ENCODE results near the gene MSRB1.
"Not testable (repeated sequence)": the region's sequence is repeated elsewhere in the genome, so short reads cannot be mapped to it uniquely, and the experiment has no call there.

MSRB1 gene

GRCh38 chr16:1899641-1900451, 43.2 kb downstream of the MSRB1 start:
- H3K27me3 ChIP-seq (ENCODE audit: insufficient read depth, low read depth, severe bottlenecking): no peaks in the 10 kb centered on the region
- H3K27ac ChIP-seq: no peak overlapping the region
- no peak overlapping the region for H3K4me3 ChIP-seq (ENCODE audit: low read depth, low read length)
- no peaks in the 10 kb centered on the region for H3K36me3 ChIP-seq
- no peak for TF ChIP-seq CTCF (IDR thresholded peaks at IDR 0.05; ENCODE audit: low read depth, low read length)
- DNase-seq: no peak
- no peaks in the 10 kb centered on the region for H3K9me3 ChIP-seq (ENCODE audit: severe bottlenecking)

DNA sequence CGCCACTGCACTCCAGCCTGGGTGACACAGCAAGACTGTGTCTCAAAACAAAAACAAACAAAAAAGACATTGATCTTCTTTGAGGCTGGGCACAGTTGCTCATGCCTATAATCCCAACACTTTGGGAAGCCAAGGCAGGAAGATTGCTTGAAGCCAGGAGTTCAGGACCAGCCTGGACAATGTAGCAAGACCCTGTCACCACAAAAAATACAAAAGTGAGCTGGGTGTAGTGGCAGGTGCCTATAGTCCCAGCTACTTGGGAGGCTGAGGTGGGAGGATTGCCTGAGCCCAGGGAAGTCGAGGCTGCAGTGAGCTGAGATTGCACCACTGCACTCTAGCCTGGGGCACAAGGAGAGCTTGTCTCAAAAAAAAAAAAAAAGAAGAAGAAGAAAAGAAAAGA, 45.3 kb downstream of the MSRB1 start:
- H3K27ac ChIP-seq; H3K9me3 ChIP-seq (ENCODE audit: severe bottlenecking); H3K4me3 ChIP-seq (ENCODE audit: low read depth, low read length); DNase-seq; H3K36me3 ChIP-seq; H3K27me3 ChIP-seq (ENCODE audit: insufficient read depth, low read depth, severe bottlenecking): not testable (repeated sequence)

GRCh38 chr16:1895949-1896675, 46.9 kb downstream of the MSRB1 start:
- no peak for TF ChIP-seq CTCF (IDR thresholded peaks at IDR 0.05; ENCODE audit: low read depth, low read length)
- Histone ChIP-seq H3K27me3 (ENCODE audit: insufficient read depth, low read depth, severe bottlenecking) (no peaks in the 10 kb centered on the region), H3K9me3 (ENCODE audit: severe bottlenecking) (no peaks in the 10 kb centered on the region), H3K36me3 (no peaks in the 10 kb centered on the region), H3K4me3 (ENCODE audit: low read depth, low read length) (no peak overlapping the region), H3K27ac (no peak overlapping the region)
- no peak for DNase-seq

DNA sequence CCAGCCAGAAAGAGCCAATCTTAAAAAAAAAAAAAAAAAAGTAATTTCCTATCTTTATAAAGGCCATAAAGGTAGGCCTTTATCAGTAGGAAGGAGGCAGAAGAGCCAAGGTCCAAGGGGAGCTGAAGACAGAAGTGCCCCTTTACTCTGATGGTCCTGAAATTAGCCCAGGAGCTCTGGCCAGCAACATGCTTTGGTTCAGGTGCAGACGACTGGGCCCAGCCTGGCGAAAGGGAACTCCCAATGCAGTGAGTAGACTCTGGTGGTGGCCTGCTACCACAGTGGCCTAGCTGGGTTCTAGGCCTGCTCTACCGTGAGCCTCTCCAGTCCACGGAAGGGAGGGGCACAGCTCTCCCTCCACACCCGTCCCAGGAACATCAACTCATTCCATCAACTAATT, 47.9 kb downstream of the MSRB1 start:
- Histone ChIP-seq H3K9me3 (ENCODE audit: severe bottlenecking) (no peaks in the 10 kb centered on the region), H3K27ac (no peak overlapping the region), H3K4me3 (ENCODE audit: low read depth, low read length) (no peak overlapping the region), H3K27me3 (ENCODE audit: insufficient read depth, low read depth, severe bottlenecking) (no peaks in the 10 kb centered on the region), H3K36me3 (no peaks in the 10 kb centered on the region)
- no peak for DNase-seq
- no peak for TF ChIP-seq CTCF (IDR thresholded peaks at IDR 0.05; ENCODE audit: low read depth, low read length)

GRCh38 chr16:1890708-1891050, 52.3 kb downstream of the MSRB1 start:
- Histone ChIP-seq H3K9me3 (ENCODE audit: severe bottlenecking) (no peaks in the 10 kb centered on the region), H3K4me3 (ENCODE audit: low read depth, low read length) (no peak overlapping the region), H3K36me3 (no peaks in the 10 kb centered on the region), H3K27ac (no peak overlapping the region), H3K27me3 (ENCODE audit: insufficient read depth, low read depth, severe bottlenecking) (no peaks in the 10 kb centered on the region)
- no peak for TF ChIP-seq CTCF (IDR thresholded peaks at IDR 0.05; ENCODE audit: low read depth, low read length)
- no peak for DNase-seq

DNA sequence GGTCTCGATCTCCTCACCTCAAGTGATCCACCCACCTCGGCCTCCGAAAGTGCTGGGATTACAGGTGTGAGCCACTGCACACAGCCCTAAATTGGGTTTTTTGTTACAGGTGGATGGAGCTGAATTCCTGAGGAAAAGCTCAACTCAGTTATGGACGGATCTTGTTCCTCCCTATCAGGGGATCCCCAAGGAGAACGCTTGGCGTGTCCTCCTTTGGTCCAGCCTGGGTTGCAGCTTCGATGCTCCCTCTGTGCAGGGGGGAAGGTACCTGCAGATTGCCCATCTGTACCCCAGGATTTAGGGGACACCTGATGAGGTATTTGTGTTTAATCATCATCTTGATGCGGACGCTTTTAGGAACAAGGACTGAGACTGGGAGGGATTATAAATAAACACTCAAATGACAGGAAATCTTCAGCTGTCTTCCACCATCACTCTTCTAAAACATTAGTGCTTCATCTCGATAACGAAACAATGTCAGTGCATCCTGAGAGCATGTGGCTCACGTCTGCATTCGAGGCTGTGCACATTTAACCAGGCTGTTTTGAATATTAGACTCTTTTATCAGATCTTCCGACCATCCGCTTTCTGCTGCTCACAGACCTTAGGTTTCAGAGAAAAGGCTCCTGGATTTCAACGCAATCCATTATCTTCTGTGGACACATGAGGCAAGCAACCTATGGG, 52.8 kb downstream of the MSRB1 start:
- H3K27ac ChIP-seq: no peak overlapping the region
- H3K27me3 ChIP-seq (ENCODE audit: insufficient read depth, low read depth, severe bottlenecking): no peaks in the 10 kb centered on the region
- TF ChIP-seq CTCF (IDR thresholded peaks at IDR 0.05; ENCODE audit: low read depth, low read length): no peak
- no peak overlapping the region for H3K4me3 ChIP-seq (ENCODE audit: low read depth, low read length)
- no peaks in the 10 kb centered on the region for H3K9me3 ChIP-seq (ENCODE audit: severe bottlenecking)
- H3K36me3 ChIP-seq: no peaks in the 10 kb centered on the region
- DNase-seq: no peak
